Ovary (tissue), 9 donors: ENCODE data around the gene DNAJC3. TPM values are rescaled to one million over a fixed set of nuclear protein-coding genes. Genes with fewer than 3 reads are reported as not detected.

Experiments
- DNase-seq, 5 donors: peaks; one replicate each; pipeline ENCODE4 v3.0.0-alpha.2; 2019 to 2020
- H3K27ac ChIP-seq, 2 donors: fragments of 200-600 bp; one replicate each; pipeline versions ENCODE4 v1.5.1 to v1.8.0; 2019 to 2022
- H3K27me3 ChIP-seq: fragments of 200-600 bp; one replicate; pipeline ENCODE4 v1.8.0; 2022
- H3K36me3 ChIP-seq: fragments of 200-600 bp; sonication (generic); one replicate; pipeline ENCODE4 v1.5.1; 2019
- H3K4me1 ChIP-seq: one replicate; pipeline ENCODE4 v1.8.1; 2013; ENCODE audit warnings: mild to moderate bottlenecking, moderate library complexity; ENCODE audit not compliant: insufficient read depth
- H3K4me3 ChIP-seq: fragments of 200-600 bp; sonication (generic); one replicate; pipeline ENCODE4 v1.5.1; 2017
- H3K9me3 ChIP-seq, 2 donors: fragments of 200-600 bp in 1 of 2; sonication (generic) in 1 of 2; one replicate each; pipeline versions ENCODE4 v1.5.1 to v1.8.1; 2013 to 2019; ENCODE audit warnings: mild to moderate bottlenecking in 1 of 2, moderate library complexity in 1 of 2
- EP300 ChIP-seq: sonication (generic); formaldehyde crosslinking; IDR thresholded peaks from one replicate; pipeline ENCODE4 v1.6.1; 2017; ENCODE audit warnings: antibody characterized with exemption
- POLR2A ChIP-seq: fragments of 450-650 bp; IDR thresholded peaks from one replicate; pipeline ENCODE4 v1.6.1; 2017; ENCODE audit warnings: antibody characterized with exemption, mild to moderate bottlenecking, moderate library complexity
- WGBS, 3 donors: extraction: QIAGEN DNeasy Blood & Tissue Kit in 1 of 3; methylation state at CpG; one replicate each; pipeline versions ENCODE4 v1.1.5 to v1.1.7; 2013 to 2017; 5-methylcytosine and 5-hydroxymethylcytosine counted together
- intact Hi-C, 4 donors: fragments of 100-400 bp; cut with DNase I; formaldehyde crosslinking; loops; one replicate each; pipeline versions ENCODE4 v1.11.0 to v1.15.1; 2022 to 2023
- polyA plus RNA-seq, 2 donors: library from polyadenylated mRNA; stranded (reverse); fragments of 200-250 nt in 1 of 2; fragments of 350-450 nt in 1 of 2; fragmentation: Illumina TruSeq in 1 of 2; extraction: RNeasy Lipid Tissue Mini Kit (QIAGEN cat#74804) in 1 of 2; gene quantifications; one replicate each; pipeline ENCODE4 v1.2.3, GENCODE V29; 2013 to 2014
- total RNA-seq, 7 donors: library from RNA; depleted of rRNA in 2 of 7; stranded (reverse); fragments of >200 nt in 2 of 7; fragmentation: NEBNext Ultra II Directional in 3 of 7; extraction: Animal tissue kit (Norgen Biotek cat#: 25700) in 3 of 7; gene quantifications; one replicate each; pipeline versions ENCODE4 v1.1.0 to v1.2.4, GENCODE V29; 2016 to 2023
- TF ChIP-seq, protein P1 (sequence below), 3 donors: fragments of 450-650 bp in 2 of 3; fragments of 200-600 bp in 1 of 3; IDR thresholded peaks; one replicate each; pipeline versions ENCODE4 v1.5.1 to v1.8.0; 2016 to 2022; ENCODE audit warnings: antibody characterized with exemption in 3 of 3, mild to moderate bottlenecking in 1 of 3
- donor health status: DM: no; HTN: no; CAD: no; lungs with moderate emphysema.
- donor health status: DM: no; HTN: no; CAD: no.
- donor health status: Bipolar disorder and iron deficiency.
- donor health status: DM: yes; HTN: yes; CAD: no.
- donor health status: DM: no; HTN: no; CAD: no.
- donor health status: DM: yes; HTN: yes; CAD: no.

Gene DNAJC3
- total and polyA plus RNA-seq, 9 donors, result 13.6 to 56.7 (median 33.4) TPM

DNA sequence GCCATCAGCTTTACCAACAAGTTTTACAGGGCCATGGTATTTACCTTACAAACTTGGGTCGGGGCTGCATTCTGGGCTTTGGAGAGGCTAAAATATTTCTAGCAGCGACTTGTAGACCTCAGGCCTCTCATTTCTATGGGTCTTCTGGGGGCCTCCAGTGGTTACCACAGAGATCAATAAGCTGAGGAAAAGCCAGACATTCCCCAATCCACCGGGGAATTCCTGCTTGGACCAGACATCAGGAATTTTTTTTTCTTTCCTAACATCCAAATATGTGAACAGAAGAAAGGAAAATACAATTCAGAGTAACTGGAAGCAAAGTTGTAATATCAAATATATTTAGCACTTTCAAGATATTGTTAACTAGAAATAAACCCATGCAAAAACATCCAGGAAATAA lies 33.9 kb upstream of the DNAJC3 start:
- peak overlapping the region; percentile 82 for H3K4me3 ChIP-seq
- no peaks in the 10 kb centered on the region for H3K36me3 ChIP-seq
- H3K27me3 ChIP-seq, result no peaks in the 10 kb centered on the region
- no peak for DNase-seq
- 17 to 33% (median 20%) methylated on average over 3 of the region's 3 CpGs for WGBS, 3 donors
- intact Hi-C loops, result loop anchor here in 1 of 4 donors (2.0 kb wide), 1 partner anchor 34 kb away; the partner anchor contains the start of gene DNAJC3
- peak overlapping the region in 1 of 2 donors; percentile 75 for H3K27ac ChIP-seq
- H3K9me3 ChIP-seq, result no peaks in the 10 kb centered on the region
- peaks cover 2% of the 10 kb centered on the region for H3K4me1 ChIP-seq
- TF ChIP-seq EP300 (no peak), POLR2A (no peak)
- TF ChIP-seq, protein P1, sequence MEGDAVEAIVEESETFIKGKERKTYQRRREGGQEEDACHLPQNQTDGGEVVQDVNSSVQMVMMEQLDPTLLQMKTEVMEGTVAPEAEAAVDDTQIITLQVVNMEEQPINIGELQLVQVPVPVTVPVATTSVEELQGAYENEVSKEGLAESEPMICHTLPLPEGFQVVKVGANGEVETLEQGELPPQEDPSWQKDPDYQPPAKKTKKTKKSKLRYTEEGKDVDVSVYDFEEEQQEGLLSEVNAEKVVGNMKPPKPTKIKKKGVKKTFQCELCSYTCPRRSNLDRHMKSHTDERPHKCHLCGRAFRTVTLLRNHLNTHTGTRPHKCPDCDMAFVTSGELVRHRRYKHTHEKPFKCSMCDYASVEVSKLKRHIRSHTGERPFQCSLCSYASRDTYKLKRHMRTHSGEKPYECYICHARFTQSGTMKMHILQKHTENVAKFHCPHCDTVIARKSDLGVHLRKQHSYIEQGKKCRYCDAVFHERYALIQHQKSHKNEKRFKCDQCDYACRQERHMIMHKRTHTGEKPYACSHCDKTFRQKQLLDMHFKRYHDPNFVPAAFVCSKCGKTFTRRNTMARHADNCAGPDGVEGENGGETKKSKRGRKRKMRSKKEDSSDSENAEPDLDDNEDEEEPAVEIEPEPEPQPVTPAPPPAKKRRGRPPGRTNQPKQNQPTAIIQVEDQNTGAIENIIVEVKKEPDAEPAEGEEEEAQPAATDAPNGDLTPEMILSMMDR (IDR thresholded peaks at IDR 0.05), result no peak

GRCh38 chr13:95643571-95643935 lies 33.4 kb upstream of the DNAJC3 start:
- Histone ChIP-seq H3K27me3 (no peaks in the 10 kb centered on the region), H3K4me1 (peaks cover 2% of the 10 kb centered on the region), H3K9me3 (no peaks in the 10 kb centered on the region), H3K36me3 (no peaks in the 10 kb centered on the region), H3K4me3 (peak overlapping the region; percentile 82), H3K27ac (peak overlapping the region; percentile 74 to 75)
- intact Hi-C loops, result loop anchor here in 1 of 4 donors (2.0 kb wide), 1 partner anchor 33 kb away; the partner anchor contains the start of gene DNAJC3
- peak; percentile 9 to 36 (median 23) for DNase-seq
- TF ChIP-seq EP300 (no peak), POLR2A (no peak)
- TF ChIP-seq, protein P1 (IDR thresholded peaks at IDR 0.05), result no peak
- WGBS, 3 donors, result 2 to 4% (median 2%) methylated on average over 16 of the region's 16 CpGs

DNA sequence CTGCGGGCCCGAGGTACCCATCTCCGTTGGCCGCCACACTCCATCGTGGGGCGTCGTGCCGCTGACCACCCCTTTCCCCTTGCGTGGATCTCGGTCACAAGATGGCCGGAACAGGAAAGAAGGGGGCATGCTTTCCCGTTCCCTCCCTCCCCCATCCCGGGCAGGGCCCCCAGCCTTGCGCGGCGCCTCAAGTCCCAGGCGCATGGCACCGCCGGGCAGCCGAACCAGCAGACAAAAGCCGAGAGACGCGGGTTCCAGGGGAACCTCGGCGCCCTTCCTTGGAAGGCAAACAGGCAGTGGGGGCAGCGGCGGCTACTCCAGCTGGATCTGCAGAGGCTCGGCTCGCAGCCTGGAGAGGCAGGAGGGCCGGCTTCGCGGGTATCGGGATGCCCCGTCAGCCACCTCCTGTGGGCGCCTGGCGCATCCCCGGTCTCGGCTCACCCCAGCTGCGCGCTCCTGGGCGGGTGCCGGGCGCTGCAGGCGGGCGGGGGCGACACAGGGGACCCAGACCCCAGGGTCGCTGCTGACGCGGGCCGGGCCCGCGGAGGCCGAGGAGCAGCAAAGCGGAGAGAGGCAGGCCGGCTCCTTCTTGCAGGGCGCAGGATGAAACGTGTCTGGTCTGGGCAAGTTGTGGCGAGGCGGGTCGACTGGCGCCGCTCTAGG lies 32.9 kb upstream of the DNAJC3 start:
- no peaks in the 10 kb centered on the region for H3K36me3 ChIP-seq
- intact Hi-C loops, result loop anchor here in 1 of 4 donors (2.0 kb wide), 1 partner anchor 33 kb away; the partner anchor contains the start of gene DNAJC3
- peaks cover 2% of the 10 kb centered on the region for H3K4me1 ChIP-seq
- H3K27ac ChIP-seq, result peak overlapping the region; percentile 74 to 75
- DNase-seq, result peak in 3 of 5 donors; percentile 32 to 51 (median 42)
- TF ChIP-seq, protein P1 (IDR thresholded peaks at IDR 0.05), result no peak
- TF ChIP-seq POLR2A, result no peak
- no peak for TF ChIP-seq EP300
- H3K27me3 ChIP-seq, result no peaks in the 10 kb centered on the region
- WGBS, 3 donors, result 0 to 1% (median 0%) methylated on average over 38 to 62 of the region's 62 CpGs
- no peaks in the 10 kb centered on the region for H3K9me3 ChIP-seq
- peak overlapping the region; percentile 82 for H3K4me3 ChIP-seq

DNA sequence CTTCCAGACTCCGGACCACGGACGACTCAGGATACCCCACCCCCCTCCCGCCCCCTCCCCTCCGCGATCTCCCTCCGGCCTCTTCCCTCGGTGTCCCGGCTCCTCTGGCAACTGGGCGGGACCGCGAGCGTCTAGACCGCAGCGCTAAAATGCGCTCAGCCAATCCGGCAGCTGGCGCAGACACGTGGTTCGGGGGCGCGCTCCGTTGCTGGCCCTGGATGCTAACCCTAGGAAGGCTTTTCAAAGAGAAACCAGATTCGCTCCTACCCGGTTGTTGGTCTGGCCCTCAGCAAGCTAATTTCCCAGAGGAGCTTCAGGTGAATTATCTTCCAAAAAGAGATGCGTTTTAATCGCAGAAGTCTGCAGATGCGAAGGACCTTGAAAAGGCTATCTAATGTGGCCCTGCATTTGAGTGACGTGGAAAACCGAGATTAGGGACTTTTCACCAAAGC lies 32.3 kb upstream of the DNAJC3 start, which contains the start of gene DZIP1:
DZIP1 (minus strand) TSS at position 106 of the 452 bp plus-strand sequence. CDS start 2,677 bp downstream, outside the sequence.
- intact Hi-C loops, result no loop called here
- 0 to 2% (median 1%) methylated on average over 24 to 30 of the region's 30 CpGs for WGBS, 3 donors

More for the DNA sequence above, 32.3 kb upstream of the DNAJC3 start, which contains the start of gene DZIP1:
- DNase-seq, result peak; percentile 85 to 91 (median 89)
- H3K4me1 ChIP-seq, result peaks cover 2% of the 10 kb centered on the region
- peak within 1 kb of the TSS; percentile 82 for H3K4me3 ChIP-seq
- peak within 1 kb of the TSS; percentile 74 to 75 for H3K27ac ChIP-seq
- TF ChIP-seq, protein P1 (IDR thresholded peaks at IDR 0.05), result no peak
- TF ChIP-seq EP300 (no peak), POLR2A (no peak)
- no peaks in the 10 kb centered on the region for H3K9me3 ChIP-seq
- no peaks in the 10 kb centered on the region for H3K27me3 ChIP-seq
- no peaks in the 10 kb centered on the region for H3K36me3 ChIP-seq
